Measurements from ENCODE around the gene TIAM1.

- TF ChIP-seq POLR2A (IDR thresholded peaks at IDR 0.05): no peak
- TF ChIP-seq CTCF (IDR thresholded peaks at IDR 0.05 in 4 of 5, conservative IDR thresholded peaks at IDR 0.05 in 1 of 5): no peak
Observed at GRCh38 chr21:31254131-31254530, 89.9 kb downstream of the TIAM1 start.

Measured in gastrocnemius medialis (tissue), 4 donors.